Limb (tissue), 2 donors: ENCODE results near the gene NOP53.
"Not testable (repeated sequence)": the region's sequence is repeated elsewhere in the genome, so short reads cannot be mapped to it uniquely, and the experiment has no call there.

Experiments used
- DNase-seq, 2 donors: peaks; one replicate each; pipeline ENCODE4 v3.0.0-alpha.2; 2016; ENCODE audit errors: extremely low spot score in 2 of 2

NOP53 gene

DNA sequence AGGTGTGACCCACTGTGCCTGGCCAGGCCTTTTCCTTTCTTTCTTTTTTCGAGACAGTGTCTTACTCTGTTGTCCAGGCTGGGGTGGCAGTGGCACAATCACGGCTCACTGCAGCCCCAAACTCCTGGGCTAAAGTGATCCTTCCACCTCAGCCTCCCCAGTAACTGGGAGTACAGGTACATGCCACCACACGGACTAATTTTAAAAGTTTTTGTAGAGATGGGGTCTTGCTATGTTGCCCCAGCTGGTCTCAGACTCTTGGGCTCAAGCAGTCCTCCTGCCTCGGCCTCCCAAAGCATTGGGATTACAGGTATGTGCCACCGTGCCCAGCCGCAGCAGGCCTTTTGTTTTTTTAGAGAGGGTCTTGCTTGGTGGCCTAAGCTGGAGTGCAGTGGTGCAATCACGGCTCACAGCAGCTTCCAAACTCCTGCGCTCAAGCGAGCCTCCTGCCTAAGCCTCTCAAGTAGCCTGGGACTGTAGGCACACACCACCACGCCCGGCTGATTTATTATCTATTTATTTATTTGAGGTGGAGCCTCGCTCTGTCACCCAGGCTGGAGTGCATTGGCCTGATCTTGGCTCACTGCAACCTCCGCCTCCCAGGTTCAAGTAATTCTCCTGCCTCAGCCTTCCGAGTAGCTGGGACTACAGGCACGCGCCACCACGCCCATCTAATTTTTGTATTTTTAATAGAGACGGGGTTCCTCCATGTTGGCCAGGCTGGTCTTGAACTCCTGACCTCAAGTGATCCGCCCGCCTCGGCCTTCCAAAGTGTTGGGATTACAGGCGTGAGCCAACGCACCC is 32.1 kb downstream of the NOP53 start:
- DNase-seq, result not testable (repeated sequence)

- peak; percentile 73 to 93 for DNase-seq
Observed at GRCh38 chr19:47778049-47778953, 33.0 kb downstream of the NOP53 start, which contains the start of gene SELENOW. SELENOW (plus strand) TSS chr19:47778703; CDS start chr19:47778786, 83 bp downstream.

GRCh38 chr19:47778954-47779351 is 33.6 kb downstream of the NOP53 start:
- DNase-seq, result no peak

DNA sequence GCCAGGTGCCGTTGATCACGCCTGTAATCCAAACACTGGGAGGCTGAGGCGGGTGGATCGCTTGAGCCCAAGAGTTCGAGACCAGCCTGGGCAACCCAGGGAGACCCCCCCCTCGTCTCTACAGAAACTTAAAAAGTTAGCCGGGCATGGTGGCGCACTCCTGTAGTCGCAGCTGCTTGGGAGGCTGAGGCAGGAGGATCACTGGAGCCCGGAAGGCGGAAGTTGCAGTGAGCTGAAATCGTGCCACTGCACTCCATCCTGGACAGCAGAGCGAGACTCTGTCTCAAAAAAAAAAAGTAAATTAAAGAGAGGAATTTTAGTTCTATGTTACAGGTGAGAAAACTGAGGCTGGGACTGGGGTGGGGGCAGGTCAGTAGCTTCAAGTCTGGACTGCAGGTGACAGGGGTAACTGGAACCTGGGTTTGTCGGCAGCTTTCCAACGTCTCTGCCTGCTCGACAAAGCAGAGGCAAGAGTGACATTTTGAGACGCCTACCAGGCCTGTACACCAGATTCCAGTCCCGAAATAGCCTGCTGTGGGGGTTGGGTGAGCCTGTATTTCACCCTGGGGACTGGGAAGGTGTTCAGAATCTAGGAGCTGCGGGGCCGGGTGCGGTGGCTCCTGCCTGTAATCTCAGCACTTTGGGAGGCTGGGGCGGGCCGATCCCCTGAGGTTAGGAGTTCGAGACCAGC is 34.3 kb downstream of the NOP53 start:
- no peak for DNase-seq

- DNase-seq, result no peak
Observed at GRCh38 chr19:47780215-47780551, 34.8 kb downstream of the NOP53 start.

DNA sequence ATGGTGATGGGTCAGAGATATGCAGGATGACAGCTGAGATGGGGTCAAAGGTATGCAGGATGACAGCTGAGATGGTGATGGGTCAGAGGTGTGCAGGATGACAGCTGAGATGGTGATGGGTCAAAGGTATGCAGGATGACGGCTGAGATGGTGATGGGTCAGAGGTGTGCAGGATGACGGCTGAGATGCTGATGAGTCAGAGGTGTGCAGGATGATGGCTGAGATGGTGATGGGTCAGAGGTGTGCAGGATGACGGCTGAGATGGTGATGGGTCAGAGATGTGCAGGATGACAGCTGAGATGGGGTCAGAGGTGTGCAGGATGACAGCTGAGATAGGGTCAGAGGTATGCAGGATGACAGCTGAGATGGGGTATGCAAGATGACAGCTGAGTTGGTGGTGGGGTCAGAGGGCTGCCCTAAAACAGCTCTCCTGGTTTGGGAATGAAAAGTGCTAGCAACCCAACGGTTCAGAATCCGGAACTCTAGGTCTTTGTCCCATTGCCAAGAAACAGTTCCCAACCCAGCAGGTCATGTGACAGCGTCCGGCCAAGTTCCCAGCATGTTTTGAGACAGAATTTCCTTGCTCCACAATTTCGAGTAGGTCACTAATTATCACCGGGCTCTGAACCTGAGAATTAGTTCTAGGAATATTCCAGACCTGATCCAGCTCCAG is 36.4 kb downstream of the NOP53 start:
- DNase-seq, result no peak

DNA sequence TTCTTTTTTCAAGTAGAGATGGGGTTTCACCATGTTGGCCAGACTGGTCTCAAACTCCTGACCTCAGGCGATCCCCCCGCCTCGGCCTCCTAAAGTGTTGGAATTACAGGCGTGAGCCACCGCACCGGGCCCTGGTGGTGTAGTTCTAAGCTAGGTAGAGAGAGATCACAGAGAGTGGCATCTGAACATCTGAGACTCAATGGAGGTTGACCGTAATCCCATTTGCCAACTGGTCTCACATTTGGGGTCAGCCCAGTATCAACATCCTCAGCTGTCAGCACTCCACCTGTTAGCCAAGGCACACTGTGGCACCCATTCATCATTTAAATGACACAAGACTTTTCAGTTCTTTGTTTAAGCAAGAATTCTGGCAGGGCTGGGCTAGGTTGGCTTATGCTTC is 41.2 kb downstream of the NOP53 start:
- DNase-seq, result no peak

- DNase-seq, result not testable (repeated sequence)
Observed at GRCh38 chr19:47787307-47787706, 42.0 kb downstream of the NOP53 start.

DNA sequence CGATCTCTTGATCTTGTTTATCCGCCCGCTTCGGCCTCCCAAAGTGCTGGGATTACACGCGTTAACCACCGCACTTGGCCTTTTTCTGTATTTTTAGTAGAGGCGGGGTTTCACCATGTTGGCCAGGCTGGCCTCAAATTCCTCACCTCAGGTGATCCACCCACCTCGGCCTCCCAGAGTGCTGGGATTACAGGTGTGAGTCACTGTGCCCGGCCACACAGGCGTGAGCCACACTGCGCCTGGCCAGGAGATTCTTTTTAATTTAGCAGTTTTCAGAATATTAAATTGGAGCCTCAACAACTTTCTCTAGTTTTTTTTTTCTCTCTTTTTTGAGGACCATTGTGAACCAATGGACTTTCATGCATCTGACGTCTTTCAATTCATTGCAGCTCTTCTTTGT is 44.5 kb downstream of the NOP53 start:
- DNase-seq, result not testable (repeated sequence)

DNA sequence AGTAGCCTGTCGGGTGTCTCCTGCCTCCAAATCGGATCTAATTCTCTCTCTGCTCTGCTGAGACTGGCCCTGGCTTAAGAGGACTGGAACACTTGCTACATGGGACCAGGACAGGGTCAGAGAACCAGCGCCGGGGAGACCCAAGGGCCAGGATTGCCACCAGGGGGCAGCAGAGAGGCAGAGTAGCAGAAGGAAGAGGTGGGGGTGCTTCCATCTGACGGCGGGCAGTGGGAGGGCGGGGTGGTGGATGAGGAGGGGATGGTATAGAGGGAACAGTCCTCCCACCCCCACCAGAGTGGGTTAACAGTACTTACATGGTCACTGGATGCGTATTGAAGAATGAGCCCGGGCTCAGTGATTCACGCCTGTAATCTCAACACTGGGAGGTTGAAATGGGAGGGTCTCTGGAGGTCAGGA is 45.1 kb downstream of the NOP53 start:
- DNase-seq, result peak; percentile 47 to 84

GRCh38 chr19:47792616-47793015 is 47.3 kb downstream of the NOP53 start:
- no peak for DNase-seq

- no peak for DNase-seq
Observed at GRCh38 chr19:47794526-47794925, 49.2 kb downstream of the NOP53 start.

DNA sequence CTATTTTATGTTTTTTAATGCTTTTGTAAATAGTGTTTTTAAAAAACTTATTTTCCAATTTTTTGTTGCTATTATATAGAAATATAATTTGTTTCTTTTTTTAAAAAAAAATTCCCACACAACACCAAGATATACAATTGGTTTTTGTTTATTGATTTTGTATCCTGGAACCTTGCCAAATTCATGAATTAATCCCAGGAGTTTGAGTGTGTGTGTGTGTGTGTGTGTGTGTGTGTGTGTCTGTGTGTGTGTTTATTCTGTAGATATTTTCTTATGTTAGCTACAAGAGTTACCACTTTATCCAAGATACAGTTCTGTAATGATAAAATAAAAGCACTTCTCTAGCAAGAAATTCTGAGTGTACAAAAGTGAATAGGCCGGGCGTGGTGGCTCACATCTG is 51.4 kb downstream of the NOP53 start:
- no peak for DNase-seq

GRCh38 chr19:47797996-47798903 is 52.9 kb downstream of the NOP53 start:
- no peak for DNase-seq

- no peak for DNase-seq
Observed at GRCh38 chr19:47798904-47799266, 53.5 kb downstream of the NOP53 start.

DNA sequence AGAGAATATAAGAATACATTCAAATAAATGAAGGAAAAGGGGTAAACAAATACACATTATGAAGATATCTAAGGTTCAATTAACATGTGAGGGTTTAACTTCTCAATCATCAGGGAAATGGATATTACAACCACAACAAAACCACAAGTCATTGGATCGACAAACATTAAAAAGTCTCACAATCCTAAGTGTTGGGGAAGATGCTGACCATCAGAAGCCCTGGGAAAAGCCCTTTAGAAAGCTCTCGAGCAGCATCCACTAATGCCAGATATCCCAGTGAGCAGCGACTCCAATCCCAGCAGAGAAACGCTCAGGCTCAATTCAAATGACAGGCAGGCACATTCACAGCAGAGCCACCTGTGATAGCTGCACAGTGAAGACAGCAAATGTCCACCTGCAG is 55.9 kb downstream of the NOP53 start:
- no peak for DNase-seq

- DNase-seq, result no peak
Observed at GRCh38 chr19:47802521-47803043, 57.2 kb downstream of the NOP53 start.

DNA sequence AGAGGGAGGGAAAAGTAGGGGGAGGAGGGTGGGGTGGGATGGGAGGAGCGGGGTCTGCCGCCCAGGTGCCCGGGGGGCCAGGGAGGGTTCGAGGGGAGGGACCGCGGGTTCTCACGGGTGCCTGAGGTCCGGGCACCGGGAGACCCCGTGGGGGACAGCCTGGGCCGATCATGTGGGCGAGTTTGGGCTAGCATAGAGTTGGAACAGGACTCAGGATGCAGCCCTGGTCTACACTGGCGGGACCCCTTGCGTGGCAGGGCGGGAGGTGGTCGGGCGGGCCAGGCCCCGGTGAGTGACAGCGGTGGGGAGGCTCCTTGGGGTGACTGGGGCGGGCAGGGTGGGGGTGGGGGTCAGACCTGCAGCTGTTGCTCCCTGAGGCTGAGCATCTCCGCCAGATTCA is 57.8 kb downstream of the NOP53 start:
- DNase-seq, result not testable (repeated sequence)

- not testable (repeated sequence) for DNase-seq
Observed at GRCh38 chr19:47803671-47804070, 58.3 kb downstream of the NOP53 start.

DNA sequence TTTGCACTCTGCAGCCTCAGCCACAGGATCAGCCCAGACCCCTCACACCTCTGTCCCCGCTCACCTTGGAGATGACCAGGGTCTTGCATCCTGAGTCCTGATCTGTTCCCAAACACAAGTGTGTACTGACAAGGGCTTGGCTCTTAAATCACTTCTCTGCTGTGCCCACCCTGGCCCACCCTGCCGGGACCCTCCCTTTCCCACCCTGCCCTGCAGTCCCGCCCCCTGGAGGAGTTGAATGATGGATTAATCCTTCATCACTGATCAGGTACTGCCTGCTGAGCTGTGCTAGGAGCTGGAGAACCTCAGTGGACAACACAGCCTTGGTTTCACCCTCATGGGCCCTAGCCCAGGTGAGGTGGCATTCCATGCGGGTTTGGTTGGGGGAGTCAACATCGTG is 59.1 kb downstream of the NOP53 start, which contains the start of gene TPRX1:
TPRX1 (minus strand) TSS at position 101 of the 400 bp plus-strand sequence; CDS start at position 89, 12 bp downstream.
- DNase-seq, result not testable (repeated sequence)
